ENCODE data around the gene SAMMSON. TPM values are rescaled to one million over a fixed set of nuclear protein-coding genes. Genes with fewer than 3 reads are reported as not detected.

SAMMSON gene
- total and polyA plus RNA-seq, 9 of the 15 experiments (the other 6 are each of a cell fraction or from before 2014, with no cell fraction given), result 0.65 to 4.4 (median 1.9) TPM

- no peaks in the 10 kb centered on the region; a peak in 1 of 5 replicates for H3K27me3 ChIP-seq (ENCODE audit: control insufficient read depth in 2 of 2, insufficient read depth in 2 of 2, low read length in 2 of 2)
- in situ Hi-C loops (cut with MboI) (no loop called here), intact Hi-C loops (cut with micrococcal nuclease) (no loop called here)
- no peaks in the 10 kb centered on the region for H3K79me2 ChIP-seq (ENCODE audit: control insufficient read depth, insufficient read depth, low read length)
- no peak for TF ChIP-seq MIER1 (IDR thresholded peaks at IDR 0.05; ENCODE audit: low read depth)
- TF ChIP-seq CTCF (IDR thresholded peaks at IDR 0.05 in 2 of 3, conservative IDR thresholded peaks at IDR 0.05 in 1 of 3; ENCODE audit: insufficient read depth in 2 of 3, low read depth in 1 of 3, low read length in 3 of 3), result no peak
- TF ChIP-seq PTBP1 (IDR thresholded peaks at IDR 0.05; ENCODE audit: low read depth, low read length), result no peak
- TF ChIP-seq EHMT2 (IDR thresholded peaks at IDR 0.05), result no peak
- no peak for TF ChIP-seq ZFP36 (IDR thresholded peaks at IDR 0.05; ENCODE audit: low read depth, low read length, partially characterized antibody)
- no peak for TF ChIP-seq MTF1 (CRISPR knock-in tag; IDR thresholded peaks at IDR 0.05; ENCODE audit: borderline replicate concordance)
- ChIA-PET CTCF (ENCODE audit: low intra/inter-chr PET ratio) (no interaction called here), POLR2A (interaction anchor here (1.0 kb wide), 1 partner anchor 85 kb away, joined by 4 read pairs; no protein-coding TSS in a partner anchor)
- no peak for FAIRE-seq
- H3K9me3 ChIP-seq (replicated peaks; ENCODE audit: control insufficient read depth, insufficient read depth, low read depth, low read length), result no peaks in the 10 kb centered on the region
- no peaks in the 10 kb centered on the region for H3K4me1 ChIP-seq (replicated peaks in 1 of 2; ENCODE audit: control insufficient read depth in 2 of 2, insufficient read depth in 2 of 2, low read length in 2 of 2)
- ATAC-seq, result no peak
- H2AFZ ChIP-seq (ENCODE audit: low read depth, low read length), result no peak overlapping the region
- no peak overlapping the region for H3K9ac ChIP-seq (ENCODE audit: insufficient read depth in 1 of 2, low read depth in 2 of 2, low read length in 2 of 2)
- BruUV-seq (replicated peaks), result no TSS peak
- DNase-seq (ENCODE audit: extremely low read depth in 1 of 4, low spot score in 3 of 4), result no peak
- H3K4me2 ChIP-seq (ENCODE audit: insufficient read depth, low read length), result no peak overlapping the region
- H4K20me1 ChIP-seq (replicated peaks; ENCODE audit: control insufficient read depth, insufficient read depth, low read length), result no peaks in the 10 kb centered on the region
- H3K4me3 ChIP-seq, result no peak overlapping the region
- no peaks in the 10 kb centered on the region for H3K36me3 ChIP-seq (ENCODE audit: control insufficient read depth, insufficient read depth, low read length)
- no peaks in the 10 kb centered on the region for H3K9me1 ChIP-seq (ENCODE audit: control insufficient read depth, insufficient read depth, low read length)
- H3K27ac ChIP-seq (ENCODE audit: extremely low read depth, low read depth, low read length), result no peak overlapping the region
- WGBS (ENCODE audit: insufficient coverage, low coverage, missing lambda C conversion rate), result 6% methylated on average over 2 of the region's 2 CpGs
Observed at GRCh38 chr3:70086336-70086735, 86.8 kb downstream of the SAMMSON start.

Measured in K562 (cell line).